ENCODE data around the gene TLE5. TPM values are rescaled to one million over a fixed set of nuclear protein-coding genes. Genes with fewer than 3 reads are reported as not detected.

TLE5 gene
- polyA plus RNA-seq, 3 donors = 27.5 to 309 (median 34.4) TPM

- H3K9me3 Mint-ChIP-seq = peaks cover 0 to 25% (median 12%) of the 10 kb centered on the region in 7 donors
- Histone ChIP-seq H3K9ac (ENCODE audit: insufficient read depth, low read length, poor library complexity, severe bottlenecking) (no peak overlapping the region), H3K27ac (ENCODE audit: low read depth in 1 of 2, low read length in 2 of 2) (no peak overlapping the region), H2AFZ (ENCODE audit: insufficient read depth, low read depth, low read length, poor library complexity, severe bottlenecking) (no peak overlapping the region), H3K27me3 (ENCODE audit: control insufficient read depth in 2 of 2, insufficient read depth in 2 of 2, low read length in 2 of 2) (peaks cover 47 to 73% of the 10 kb centered on the region in 2 donors), H3K4me3 (replicated peaks in 1 of 3; ENCODE audit: low read depth in 2 of 3, low read length in 3 of 3) (no peak overlapping the region), H4K20me1 (ENCODE audit: insufficient read depth, low read length) (no peaks in the 10 kb centered on the region), H3K4me2 (replicated peaks; ENCODE audit: extremely low read depth, low read length, poor library complexity, severe bottlenecking) (no peak overlapping the region), H3K36me3 (replicated peaks in 1 of 2; ENCODE audit: control insufficient read depth in 1 of 2, insufficient read depth in 2 of 2, low read length in 2 of 2) (no peaks in the 10 kb centered on the region), H3K4me1 (ENCODE audit: control insufficient read depth in 1 of 2, insufficient read depth in 2 of 2, low read length in 2 of 2) (peaks cover 3 to 4% of the 10 kb centered on the region in 2 donors), H3K79me2 (ENCODE audit: insufficient read depth, low read length) (no peaks in the 10 kb centered on the region), H3K9me3 (replicated peaks in 1 of 2; ENCODE audit: control insufficient read depth in 1 of 2, insufficient read depth in 1 of 2, low read length in 2 of 2) (peaks cover 0 to 30% of the 10 kb centered on the region in 2 donors)
- H3K27ac Mint-ChIP-seq = no peak overlapping the region
- H3K4me1 Mint-ChIP-seq = peaks cover 1% of the 10 kb centered on the region
- DNase-seq = no peak
- peaks cover 0 to 8% of the 10 kb centered on the region in 2 donors for H3K36me3 Mint-ChIP-seq
- peaks cover 69 to 88% (median 85%) of the 10 kb centered on the region in 3 donors for H3K27me3 Mint-ChIP-seq (ENCODE audit: low read depth in 3 of 3)
- H3K4me3 Mint-ChIP-seq = no peak overlapping the region
- no peak for TF ChIP-seq CTCF (IDR thresholded peaks at IDR 0.05)
- intact Hi-C loops (cut with micrococcal nuclease) = no loop called here
- WGBS (ENCODE audit: insufficient coverage) = 76% methylated on average over 1 of the region's 1 CpG
Observed at GRCh38 chr19:3026768-3027167, 35.5 kb downstream of the TLE5 start.

GRCh38 chr19:3025549-3025886 lies 36.8 kb downstream of the TLE5 start:
- no peak for TF ChIP-seq CTCF (IDR thresholded peaks at IDR 0.05)
- no peak overlapping the region for H2AFZ ChIP-seq (ENCODE audit: insufficient read depth, low read depth, low read length, poor library complexity, severe bottlenecking)
- no peak for DNase-seq
- no peaks in the 10 kb centered on the region for H3K79me2 ChIP-seq (ENCODE audit: insufficient read depth, low read length)
- H3K9me3 ChIP-seq (replicated peaks in 1 of 2; ENCODE audit: control insufficient read depth in 1 of 2, insufficient read depth in 1 of 2, low read length in 2 of 2) = peaks cover 0 to 23% of the 10 kb centered on the region in 2 donors
- no peak overlapping the region for H3K9ac ChIP-seq (ENCODE audit: insufficient read depth, low read length, poor library complexity, severe bottlenecking)
- Mint-ChIP-seq H3K4me3 (peak overlapping the region in 1 of 2 donors; percentile 64), H3K27ac (no peak overlapping the region), H3K36me3 (peaks cover 0 to 8% of the 10 kb centered on the region in 2 donors), H3K27me3 (ENCODE audit: low read depth in 3 of 3) (peaks cover 57 to 80% (median 75%) of the 10 kb centered on the region in 3 donors), H3K9me3 (peaks cover 0 to 24% (median 12%) of the 10 kb centered on the region in 7 donors), H3K4me1 (peaks cover 1% of the 10 kb centered on the region)
- no peaks in the 10 kb centered on the region for H4K20me1 ChIP-seq (ENCODE audit: insufficient read depth, low read length)
- H3K4me3 ChIP-seq (replicated peaks in 1 of 3; ENCODE audit: low read depth in 2 of 3, low read length in 3 of 3) = no peak overlapping the region
- intact Hi-C loops (cut with micrococcal nuclease) = no loop called here
- 75% methylated on average over 5 of the region's 9 CpGs for WGBS (ENCODE audit: insufficient coverage)
- no peak overlapping the region for H3K27ac ChIP-seq (ENCODE audit: low read depth in 1 of 2, low read length in 2 of 2)
- H3K27me3 ChIP-seq (ENCODE audit: control insufficient read depth in 2 of 2, insufficient read depth in 2 of 2, low read length in 2 of 2) = peaks cover 44 to 60% of the 10 kb centered on the region in 2 donors
- peaks cover 3 to 4% of the 10 kb centered on the region in 2 donors for H3K4me1 ChIP-seq (ENCODE audit: control insufficient read depth in 1 of 2, insufficient read depth in 2 of 2, low read length in 2 of 2)
- H3K4me2 ChIP-seq (replicated peaks; ENCODE audit: extremely low read depth, low read length, poor library complexity, severe bottlenecking) = no peak overlapping the region
- no peaks in the 10 kb centered on the region for H3K36me3 ChIP-seq (replicated peaks in 1 of 2; ENCODE audit: control insufficient read depth in 1 of 2, insufficient read depth in 2 of 2, low read length in 2 of 2)
